ENCODE data around the gene LINC01488. TPM values are rescaled to one million over a fixed set of nuclear protein-coding genes. Genes with fewer than 3 reads are reported as not detected.

The LINC01488 gene
- total and polyA plus RNA-seq, 2 donors (not counting 1 experiment from before 2014, with no cell fraction given), result not detected

DNA sequence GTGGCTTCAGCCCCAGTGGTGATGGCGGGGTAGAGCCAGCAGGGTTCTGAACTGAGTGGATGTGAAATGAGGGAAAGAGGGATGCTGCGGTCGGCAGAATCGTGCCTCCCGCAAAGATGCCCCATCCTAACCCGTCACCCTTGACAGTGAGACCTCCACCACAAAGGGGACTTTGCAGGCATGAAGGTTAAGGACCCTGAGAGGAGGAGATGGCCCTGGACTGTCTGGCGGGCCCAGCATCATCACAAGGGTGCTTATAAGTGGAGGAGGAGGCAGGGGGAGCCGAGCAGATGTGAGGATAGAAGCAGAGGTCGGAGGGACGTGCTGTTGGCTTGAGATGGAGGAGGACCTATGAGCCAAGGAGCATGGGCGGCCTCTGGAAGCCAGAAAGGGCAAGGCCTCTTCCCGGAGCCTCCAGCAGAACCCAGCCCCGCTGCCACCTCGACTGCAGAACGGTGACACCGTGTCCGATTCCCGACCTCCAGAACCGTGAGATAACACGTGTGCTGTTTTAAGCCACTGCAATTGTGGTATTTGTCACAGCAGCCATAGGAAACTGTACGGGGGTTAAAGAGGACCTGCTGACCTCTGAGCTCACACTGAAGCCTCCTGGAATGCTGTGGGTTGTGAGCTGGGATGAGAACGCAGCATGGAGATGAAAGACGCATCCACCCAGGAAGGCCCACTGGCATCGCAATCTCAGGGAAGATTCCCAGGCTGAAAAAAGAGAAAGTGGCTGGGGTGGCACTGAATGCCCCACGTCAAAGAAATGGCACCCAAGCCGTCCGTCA, 10.9 kb downstream of the LINC01488 start:
- H3K27ac Mint-ChIP-seq, result no peak overlapping the region
- H4K20me1 ChIP-seq (ENCODE audit: control insufficient read depth, insufficient read depth, low read length, poor library complexity, severe bottlenecking), result no peaks in the 10 kb centered on the region
- no peaks in the 10 kb centered on the region for H3K4me1 ChIP-seq (ENCODE audit: control insufficient read depth in 2 of 2, insufficient read depth in 2 of 2, low read length in 2 of 2)
- WGBS (ENCODE audit: insufficient coverage), result 90% methylated on average over 22 of the region's 27 CpGs
- CTCF ChIA-PET, result no interaction called here
- no peaks in the 10 kb centered on the region for H3K36me3 ChIP-seq (replicated peaks in 1 of 2; ENCODE audit: control extremely low read depth in 1 of 2, control insufficient read depth in 1 of 2, extremely low read depth in 1 of 2, insufficient read depth in 2 of 2, low read length in 1 of 2)
- no peaks in the 10 kb centered on the region for H3K79me2 ChIP-seq (ENCODE audit: control insufficient read depth, insufficient read depth, low read length)
- no peak overlapping the region for H2AFZ ChIP-seq (ENCODE audit: insufficient read depth, low read depth, low read length, poor library complexity, severe bottlenecking)
- H3K4me3 Mint-ChIP-seq, result no peak overlapping the region
- POLR2A ChIA-PET, result no interaction called here
- no peak overlapping the region for H3K9ac ChIP-seq (ENCODE audit: low read length)
- H3K27me3 Mint-ChIP-seq, result peaks cover 9% of the 10 kb centered on the region
- no peak for TF ChIP-seq EZH2 (IDR thresholded peaks at IDR 0.05; ENCODE audit: borderline replicate concordance, insufficient read depth, low read depth, low read length, poor library complexity, severe bottlenecking)
- H3K27me3 ChIP-seq (replicated peaks in 1 of 4; ENCODE audit: control extremely low read depth in 1 of 4, control insufficient read depth in 3 of 4, insufficient read depth in 4 of 4, low read length in 3 of 4), result no peaks in the 10 kb centered on the region
- DNase-seq, result no peak
- no peaks in the 10 kb centered on the region for H3K9me3 Mint-ChIP-seq (ENCODE audit: insufficient read depth)
- H3K27ac ChIP-seq (ENCODE audit: low read length in 2 of 2), result no peak overlapping the region
- no peaks in the 10 kb centered on the region for H3K9me3 ChIP-seq (ENCODE audit: control extremely low read depth in 1 of 3, control insufficient read depth in 2 of 3, insufficient read depth in 1 of 3, low read length in 2 of 3)
- no peaks in the 10 kb centered on the region for H3K4me1 Mint-ChIP-seq
- H3K4me3 ChIP-seq (ENCODE audit: control extremely low read depth in 1 of 5, extremely low read depth in 1 of 5, insufficient read depth in 1 of 5, low read depth in 2 of 5, low read length in 4 of 5), result no peak overlapping the region
- intact Hi-C loops (cut with micrococcal nuclease), result no loop called here
- ATAC-seq (ENCODE audit: low read depth), result no peak
- no peak overlapping the region for H3K4me2 ChIP-seq (replicated peaks; ENCODE audit: low read depth, low read length, poor library complexity, severe bottlenecking)

DNA sequence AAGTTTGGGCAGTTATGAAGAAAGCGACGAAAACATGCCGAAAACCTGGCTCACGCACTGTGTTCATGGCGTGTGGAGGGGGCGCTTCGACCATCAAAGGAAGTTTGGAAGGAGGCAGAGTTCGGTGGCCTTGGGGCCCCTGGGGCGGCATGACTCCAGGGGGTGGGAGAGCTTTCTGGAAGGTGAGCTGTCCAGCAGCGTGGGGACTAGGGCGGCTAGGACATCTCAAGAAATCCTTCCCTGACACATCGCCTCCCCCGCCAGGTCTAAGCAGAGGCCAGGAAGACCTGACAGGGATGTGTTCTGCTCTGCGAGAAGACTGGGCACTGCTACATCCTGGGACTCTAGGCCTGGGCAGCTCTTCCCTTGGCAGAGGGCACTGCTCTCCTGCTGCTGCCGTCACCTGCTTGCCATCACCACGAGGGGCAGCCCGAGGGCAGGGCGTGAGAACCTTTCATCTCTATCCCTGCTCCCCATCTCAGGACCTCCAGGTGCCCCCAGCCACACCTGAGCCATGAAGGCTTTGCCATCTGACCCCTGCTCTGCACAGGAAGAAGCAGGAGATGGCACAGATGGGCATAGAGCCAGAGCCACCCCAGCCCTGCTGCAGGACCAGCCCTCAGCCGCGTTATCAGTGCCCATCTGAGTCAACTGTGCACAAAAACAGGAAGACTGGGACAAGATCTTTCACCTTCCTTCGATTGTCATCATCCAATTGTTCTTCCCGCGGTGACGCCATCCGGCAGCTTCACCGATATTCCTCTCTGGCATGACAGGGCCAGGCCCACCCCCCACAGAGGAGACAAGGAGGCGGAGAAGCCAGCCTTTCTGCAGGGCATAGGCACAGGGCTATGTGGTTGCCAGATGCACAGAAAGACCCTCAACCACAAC, 12.7 kb downstream of the LINC01488 start:
- 82% methylated on average over 27 of the region's 27 CpGs for WGBS (ENCODE audit: insufficient coverage)
- no peaks in the 10 kb centered on the region for H4K20me1 ChIP-seq (ENCODE audit: control insufficient read depth, insufficient read depth, low read length, poor library complexity, severe bottlenecking)
- Mint-ChIP-seq H3K27me3 (peaks cover 9% of the 10 kb centered on the region), H3K4me1 (no peaks in the 10 kb centered on the region), H3K9me3 (ENCODE audit: insufficient read depth) (no peaks in the 10 kb centered on the region), H3K27ac (no peak overlapping the region), H3K4me3 (no peak overlapping the region)
- ATAC-seq (ENCODE audit: low read depth), result no peak
- H3K9me3 ChIP-seq (ENCODE audit: control extremely low read depth in 1 of 3, control insufficient read depth in 2 of 3, insufficient read depth in 1 of 3, low read length in 2 of 3), result no peaks in the 10 kb centered on the region
- no peak overlapping the region for H3K27ac ChIP-seq (ENCODE audit: low read length in 2 of 2)
- no peak overlapping the region for H3K9ac ChIP-seq (ENCODE audit: low read length)
- no peak overlapping the region for H2AFZ ChIP-seq (ENCODE audit: insufficient read depth, low read depth, low read length, poor library complexity, severe bottlenecking)
- H3K27me3 ChIP-seq (replicated peaks in 1 of 4; ENCODE audit: control extremely low read depth in 1 of 4, control insufficient read depth in 3 of 4, insufficient read depth in 4 of 4, low read length in 3 of 4), result no peaks in the 10 kb centered on the region
- H3K4me2 ChIP-seq (replicated peaks; ENCODE audit: low read depth, low read length, poor library complexity, severe bottlenecking), result no peak overlapping the region
- no peaks in the 10 kb centered on the region for H3K36me3 ChIP-seq (replicated peaks in 1 of 2; ENCODE audit: control extremely low read depth in 1 of 2, control insufficient read depth in 1 of 2, extremely low read depth in 1 of 2, insufficient read depth in 2 of 2, low read length in 1 of 2)
- DNase-seq, result no peak
- H3K79me2 ChIP-seq (ENCODE audit: control insufficient read depth, insufficient read depth, low read length), result no peaks in the 10 kb centered on the region
- CTCF ChIA-PET, result no interaction called here
- H3K4me1 ChIP-seq (ENCODE audit: control insufficient read depth in 2 of 2, insufficient read depth in 2 of 2, low read length in 2 of 2), result no peaks in the 10 kb centered on the region
- POLR2A ChIA-PET, result no interaction called here
- TF ChIP-seq EZH2 (IDR thresholded peaks at IDR 0.05; ENCODE audit: borderline replicate concordance, insufficient read depth, low read depth, low read length, poor library complexity, severe bottlenecking), result no peak
- H3K4me3 ChIP-seq (ENCODE audit: control extremely low read depth in 1 of 5, extremely low read depth in 1 of 5, insufficient read depth in 1 of 5, low read depth in 2 of 5, low read length in 4 of 5), result no peak overlapping the region
- intact Hi-C loops (cut with micrococcal nuclease), result no loop called here

Measured in B cell (primary cell).